NCI-H2196 treated with DMSO at 0.1 percent for 48 hours (cell line): Measurements from ENCODE around the gene SLC24A3.

Source experiments
- DNase-seq: peaks from one replicate; lab custom pipeline; 2025; ENCODE audit not compliant: unreplicated experiment; lab: John Stamatoyannopoulos, UW

The SLC24A3 gene

GRCh38 chr20:19236371-19237055, 24.1 kb downstream of the SLC24A3 start:
- no peak for DNase-seq

GRCh38 chr20:19241440-19241839, 29.0 kb downstream of the SLC24A3 start:
- DNase-seq: no peak

- no peak for DNase-seq
Observed at GRCh38 chr20:19244291-19244690, 31.8 kb downstream of the SLC24A3 start.

- DNase-seq: no peak
Observed at GRCh38 chr20:19249106-19249879, 36.9 kb downstream of the SLC24A3 start.

- DNase-seq: no peak
Observed at GRCh38 chr20:19250346-19250745, 37.9 kb downstream of the SLC24A3 start.

- no peak for DNase-seq
Observed at GRCh38 chr20:19251506-19251905, 39.1 kb downstream of the SLC24A3 start.

GRCh38 chr20:19251958-19252357, 39.5 kb downstream of the SLC24A3 start:
- no peak for DNase-seq

- DNase-seq: no peak
Observed at GRCh38 chr20:19252451-19253120, 40.1 kb downstream of the SLC24A3 start.

- no peak for DNase-seq
Observed at GRCh38 chr20:19253316-19253715, 40.9 kb downstream of the SLC24A3 start.

GRCh38 chr20:19253916-19254820, 41.7 kb downstream of the SLC24A3 start:
- no peak for DNase-seq

- DNase-seq: no peak
Observed at GRCh38 chr20:19254956-19255355, 42.5 kb downstream of the SLC24A3 start.

- DNase-seq: no peak
Observed at GRCh38 chr20:19256085-19256484, 43.6 kb downstream of the SLC24A3 start.

GRCh38 chr20:19256906-19257595, 44.6 kb downstream of the SLC24A3 start:
- no peak for DNase-seq

- DNase-seq: no peak
Observed at GRCh38 chr20:19257865-19258264, 45.4 kb downstream of the SLC24A3 start.

GRCh38 chr20:19259141-19259591, 46.7 kb downstream of the SLC24A3 start:
- DNase-seq: no peak

- no peak for DNase-seq
Observed at GRCh38 chr20:19260412-19261090, 48.1 kb downstream of the SLC24A3 start.

GRCh38 chr20:19264191-19264590, 51.7 kb downstream of the SLC24A3 start:
- DNase-seq: no peak

- DNase-seq: no peak
Observed at GRCh38 chr20:19265646-19266374, 53.4 kb downstream of the SLC24A3 start.

- DNase-seq: no peak
Observed at GRCh38 chr20:19268426-19268825, 56.0 kb downstream of the SLC24A3 start.
